Neural progenitor cell (in vitro differentiated cells): ENCODE results near the gene DAAM2. TPM values are rescaled to one million over a fixed set of nuclear protein-coding genes. Genes with fewer than 3 reads are reported as not detected.

Experiments used
- DNase-seq: peaks from one replicate; pipeline ENCODE4 v3.0.0-alpha.2; 2016; ENCODE audit warnings: low spot score
- H2AFZ ChIP-seq: fragments of 200-600 bp; sonication (generic); replicated peaks from 2 replicates; pipeline ENCODE4 v1.6.1; 2016; ENCODE audit warnings: antibody characterized with exemption
- H3F3A ChIP-seq: fragments of 200-600 bp; sonication (generic); 2 replicates; pipeline ENCODE4 v1.6.1; 2016; ENCODE audit warnings: antibody characterized with exemption, low read depth
- H3K27ac ChIP-seq: fragments of 200-600 bp; sonication (generic); 2 replicates; pipeline ENCODE4 v1.5.1; 2016; ENCODE audit warnings: mild to moderate bottlenecking
- H3K27me3 ChIP-seq: fragments of 200-600 bp; sonication (generic); 2 replicates; pipeline ENCODE4 v1.6.1; 2016; ENCODE audit warnings: mild to moderate bottlenecking, moderate library complexity
- H3K36me3 ChIP-seq: fragments of 200-600 bp; sonication (generic); 2 replicates; pipeline ENCODE4 v1.5.1; 2016
- H3K4me1 ChIP-seq: fragments of 200-600 bp; sonication (generic); 2 replicates; pipeline ENCODE4 v1.6.1; 2016; ENCODE audit warnings: mixed run types
- H3K4me2 ChIP-seq: fragments of 200-600 bp; sonication (generic); 2 replicates; pipeline ENCODE4 v1.6.1; 2016
- H3K4me3 ChIP-seq: fragments of 200-600 bp; sonication (generic); 2 replicates; pipeline ENCODE4 v1.5.1; 2016
- H3K79me2 ChIP-seq: fragments of 200-600 bp; sonication (generic); 2 replicates; pipeline ENCODE4 v1.6.1; 2016; ENCODE audit warnings: low read depth
- H3K9ac ChIP-seq: fragments of 200-600 bp; sonication (generic); 2 replicates; pipeline ENCODE4 v1.6.1; 2016
- H3K9me3 ChIP-seq: fragments of 200-600 bp; sonication (generic); 2 replicates; pipeline ENCODE4 v1.5.1; 2016; ENCODE audit warnings: low read depth
- H4K20me1 ChIP-seq: fragments of 200-600 bp; sonication (generic); 2 replicates; pipeline ENCODE4 v1.6.1; 2016; ENCODE audit warnings: low read depth
- H3K27ac Mint-ChIP-seq: 3 replicates; pipeline ENCODE4 v1.8.0; 2021; ENCODE audit warnings: mixed read lengths
- H3K27me3 Mint-ChIP-seq: 2 replicates; pipeline ENCODE4 v1.8.0; 2022; ENCODE audit warnings: low read depth, mild to moderate bottlenecking, inconsistent platforms, moderate library complexity, mixed read lengths; ENCODE audit not compliant: insufficient read depth
- H3K36me3 Mint-ChIP-seq: 3 replicates; pipeline ENCODE4 v1.8.0; 2021; ENCODE audit warnings: mixed read lengths
- H3K4me1 Mint-ChIP-seq: 3 replicates; pipeline ENCODE4 v1.8.0; 2021; ENCODE audit warnings: mixed read lengths
- H3K4me3 Mint-ChIP-seq: 3 replicates; pipeline ENCODE4 v1.8.0; 2021; ENCODE audit warnings: mild to moderate bottlenecking, moderate library complexity, mixed read lengths
- H3K9me3 Mint-ChIP-seq: 3 replicates; pipeline ENCODE4 v1.8.0; 2020; ENCODE audit warnings: mixed read lengths
- CTCF ChIP-seq: fragments of 200-600 bp; sonication (generic); IDR thresholded peaks from 2 replicates; pipeline ENCODE4 v1.5.1; 2017; ENCODE audit warnings: antibody characterized with exemption, mild to moderate bottlenecking
- EZH2 ChIP-seq: fragments of 200-600 bp; sonication (generic); IDR thresholded peaks from 2 replicates; pipeline ENCODE4 v1.6.1; 2017; ENCODE audit warnings: antibody characterized with exemption, mild to moderate bottlenecking, moderate library complexity
- EZH2phosphoT487 ChIP-seq: fragments of 200-600 bp; sonication (generic); IDR thresholded peaks from 2 replicates; pipeline ENCODE4 v1.6.1; 2017; ENCODE audit warnings: antibody characterized with exemption
- total RNA-seq: library from RNA; depleted of rRNA; stranded (reverse); fragments of >200 nt; gene quantifications from 2 replicates; pipeline ENCODE4 v1.2.3, GENCODE V29; 2015; ENCODE audit warnings: low replicate concordance

The DAAM2 gene
- total RNA-seq, 1 donor from 2014 or later, result 2.1 TPM

DNA sequence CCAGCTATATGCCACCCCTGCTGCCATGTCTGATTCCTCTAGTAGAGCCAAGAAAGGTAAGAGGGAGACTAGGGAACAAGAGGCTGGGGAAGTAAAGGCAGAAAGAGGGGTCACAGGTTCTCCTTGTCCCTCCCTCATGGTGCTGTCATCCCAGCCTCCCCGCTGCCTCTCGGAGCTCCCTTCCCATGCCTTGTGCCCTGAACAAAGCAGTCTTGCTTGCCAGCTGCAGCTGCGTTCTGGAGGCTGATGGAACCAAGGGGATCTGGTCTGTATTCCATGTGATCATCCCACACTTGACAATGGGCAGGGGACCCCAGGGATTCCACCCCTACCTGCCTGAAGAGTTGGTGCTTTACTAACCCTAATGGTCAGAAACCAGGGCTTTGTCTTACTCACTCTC is 61.4 kb downstream of the DAAM2 start:
- Histone ChIP-seq H3K27me3 (no peaks in the 10 kb centered on the region), H3K79me2 (no peaks in the 10 kb centered on the region), H3K36me3 (no peaks in the 10 kb centered on the region), H3K4me1 (no peaks in the 10 kb centered on the region), H2AFZ (no peak overlapping the region), H4K20me1 (no peaks in the 10 kb centered on the region), H3K4me2 (no peak overlapping the region), H3K4me3 (no peak overlapping the region), H3K27ac (no peak overlapping the region), H3K9ac (no peak overlapping the region), H3K9me3 (no peaks in the 10 kb centered on the region), H3F3A (no peaks in the 10 kb centered on the region)
- H3K4me1 Mint-ChIP-seq, result no peaks in the 10 kb centered on the region
- peaks cover 6% of the 10 kb centered on the region for H3K27me3 Mint-ChIP-seq
- H3K9me3 Mint-ChIP-seq, result no peaks in the 10 kb centered on the region
- no peak for TF ChIP-seq EZH2
- TF ChIP-seq CTCF, result no peak
- TF ChIP-seq EZH2phosphoT487, result no peak
- no peak overlapping the region for H3K4me3 Mint-ChIP-seq
- H3K36me3 Mint-ChIP-seq, result peaks cover 1% of the 10 kb centered on the region
- no peak for DNase-seq
- no peak overlapping the region for H3K27ac Mint-ChIP-seq

GRCh38 chr6:39855356-39855995 is 63.3 kb downstream of the DAAM2 start:
- Histone ChIP-seq H3K27me3 (no peaks in the 10 kb centered on the region), H3K9ac (no peak overlapping the region), H3K79me2 (no peaks in the 10 kb centered on the region), H3K4me2 (no peak overlapping the region), H3K4me3 (no peak overlapping the region), H3K27ac (no peak overlapping the region), H2AFZ (no peak overlapping the region), H4K20me1 (no peaks in the 10 kb centered on the region), H3F3A (no peaks in the 10 kb centered on the region), H3K9me3 (no peaks in the 10 kb centered on the region), H3K4me1 (peaks cover 6% of the 10 kb centered on the region), H3K36me3 (no peaks in the 10 kb centered on the region)
- Mint-ChIP-seq H3K27me3 (peaks cover 6% of the 10 kb centered on the region), H3K4me3 (no peak overlapping the region), H3K27ac (no peak overlapping the region), H3K9me3 (no peaks in the 10 kb centered on the region), H3K4me1 (no peaks in the 10 kb centered on the region), H3K36me3 (peaks cover 1% of the 10 kb centered on the region)
- TF ChIP-seq EZH2phosphoT487 (no peak), EZH2 (no peak), CTCF (no peak)
- no peak for DNase-seq

DNA sequence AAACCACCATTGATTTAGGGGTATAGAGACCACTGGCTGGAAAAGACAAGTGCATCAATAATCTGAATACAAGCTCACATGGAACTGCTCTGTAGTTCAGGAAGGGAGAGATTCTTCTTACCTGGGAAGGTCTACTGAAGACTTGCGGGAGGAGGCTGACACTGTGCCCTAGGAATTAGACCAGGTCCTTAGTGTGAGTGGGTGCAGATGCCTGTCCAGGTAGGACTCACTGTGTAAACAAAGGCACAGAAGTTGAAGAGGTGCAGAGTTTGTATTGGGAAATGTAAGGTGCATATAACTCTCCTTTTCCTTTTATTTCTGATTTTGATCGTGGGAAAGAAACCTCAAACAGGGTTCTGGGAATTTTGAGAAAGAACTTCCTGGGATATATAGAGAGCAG is 66.8 kb downstream of the DAAM2 start:
- Histone ChIP-seq H3K9ac (no peak overlapping the region), H3K79me2 (no peaks in the 10 kb centered on the region), H3K36me3 (no peaks in the 10 kb centered on the region), H3K4me1 (peaks cover 6% of the 10 kb centered on the region), H3K27ac (no peak overlapping the region), H2AFZ (no peak overlapping the region), H4K20me1 (no peaks in the 10 kb centered on the region), H3K27me3 (no peaks in the 10 kb centered on the region), H3K9me3 (no peaks in the 10 kb centered on the region), H3K4me2 (no peak overlapping the region), H3F3A (no peaks in the 10 kb centered on the region), H3K4me3 (no peak overlapping the region)
- Mint-ChIP-seq H3K27me3 (peaks cover 2% of the 10 kb centered on the region), H3K4me3 (no peak overlapping the region), H3K36me3 (peaks cover 1% of the 10 kb centered on the region), H3K9me3 (no peaks in the 10 kb centered on the region), H3K4me1 (peaks cover 8% of the 10 kb centered on the region), H3K27ac (no peak overlapping the region)
- no peak for DNase-seq
- TF ChIP-seq EZH2 (no peak), CTCF (no peak), EZH2phosphoT487 (no peak)
